Neural progenitor cell (in vitro differentiated cells): ENCODE results near the gene MUC5AC. TPM values are rescaled to one million over a fixed set of nuclear protein-coding genes. Genes with fewer than 3 reads are reported as not detected.

ENCODE experiments used
- DNase-seq: peaks from one replicate; pipeline ENCODE4 v3.0.0-alpha.2; 2016; ENCODE audit warnings: low spot score
- H2AFZ ChIP-seq: fragments of 200-600 bp; sonication (generic); replicated peaks from 2 replicates; pipeline ENCODE4 v1.6.1; 2016; ENCODE audit warnings: antibody characterized with exemption
- H3F3A ChIP-seq: fragments of 200-600 bp; sonication (generic); 2 replicates; pipeline ENCODE4 v1.6.1; 2016; ENCODE audit warnings: antibody characterized with exemption, low read depth
- H3K27ac ChIP-seq: fragments of 200-600 bp; sonication (generic); 2 replicates; pipeline ENCODE4 v1.5.1; 2016; ENCODE audit warnings: mild to moderate bottlenecking
- H3K27me3 ChIP-seq: fragments of 200-600 bp; sonication (generic); 2 replicates; pipeline ENCODE4 v1.6.1; 2016; ENCODE audit warnings: mild to moderate bottlenecking, moderate library complexity
- H3K36me3 ChIP-seq: fragments of 200-600 bp; sonication (generic); 2 replicates; pipeline ENCODE4 v1.5.1; 2016
- H3K4me1 ChIP-seq: fragments of 200-600 bp; sonication (generic); 2 replicates; pipeline ENCODE4 v1.6.1; 2016; ENCODE audit warnings: mixed run types
- H3K4me2 ChIP-seq: fragments of 200-600 bp; sonication (generic); 2 replicates; pipeline ENCODE4 v1.6.1; 2016
- H3K4me3 ChIP-seq: fragments of 200-600 bp; sonication (generic); 2 replicates; pipeline ENCODE4 v1.5.1; 2016
- H3K79me2 ChIP-seq: fragments of 200-600 bp; sonication (generic); 2 replicates; pipeline ENCODE4 v1.6.1; 2016; ENCODE audit warnings: low read depth
- H3K9ac ChIP-seq: fragments of 200-600 bp; sonication (generic); 2 replicates; pipeline ENCODE4 v1.6.1; 2016
- H3K9me3 ChIP-seq: fragments of 200-600 bp; sonication (generic); 2 replicates; pipeline ENCODE4 v1.5.1; 2016; ENCODE audit warnings: low read depth
- H4K20me1 ChIP-seq: fragments of 200-600 bp; sonication (generic); 2 replicates; pipeline ENCODE4 v1.6.1; 2016; ENCODE audit warnings: low read depth
- H3K27ac Mint-ChIP-seq: 3 replicates; pipeline ENCODE4 v1.8.0; 2021; ENCODE audit warnings: mixed read lengths
- H3K27me3 Mint-ChIP-seq: 2 replicates; pipeline ENCODE4 v1.8.0; 2022; ENCODE audit warnings: low read depth, mild to moderate bottlenecking, inconsistent platforms, moderate library complexity, mixed read lengths; ENCODE audit not compliant: insufficient read depth
- H3K36me3 Mint-ChIP-seq: 3 replicates; pipeline ENCODE4 v1.8.0; 2021; ENCODE audit warnings: mixed read lengths
- H3K4me1 Mint-ChIP-seq: 3 replicates; pipeline ENCODE4 v1.8.0; 2021; ENCODE audit warnings: mixed read lengths
- H3K4me3 Mint-ChIP-seq: 3 replicates; pipeline ENCODE4 v1.8.0; 2021; ENCODE audit warnings: mild to moderate bottlenecking, moderate library complexity, mixed read lengths
- H3K9me3 Mint-ChIP-seq: 3 replicates; pipeline ENCODE4 v1.8.0; 2020; ENCODE audit warnings: mixed read lengths
- EZH2 ChIP-seq: fragments of 200-600 bp; sonication (generic); IDR thresholded peaks from 2 replicates; pipeline ENCODE4 v1.6.1; 2017; ENCODE audit warnings: antibody characterized with exemption, mild to moderate bottlenecking, moderate library complexity
- EZH2phosphoT487 ChIP-seq: fragments of 200-600 bp; sonication (generic); IDR thresholded peaks from 2 replicates; pipeline ENCODE4 v1.6.1; 2017; ENCODE audit warnings: antibody characterized with exemption
- total RNA-seq: library from RNA; depleted of rRNA; stranded (reverse); fragments of >200 nt; gene quantifications from 2 replicates; pipeline ENCODE4 v1.2.3, GENCODE V29; 2015; ENCODE audit warnings: low replicate concordance
- TF ChIP-seq, protein P1 (sequence below): fragments of 200-600 bp; sonication (generic); IDR thresholded peaks from 2 replicates; pipeline ENCODE4 v1.5.1; 2017; ENCODE audit warnings: antibody characterized with exemption, mild to moderate bottlenecking

Gene MUC5AC
- total RNA-seq, 1 donor from 2014 or later, result not detected

DNA sequence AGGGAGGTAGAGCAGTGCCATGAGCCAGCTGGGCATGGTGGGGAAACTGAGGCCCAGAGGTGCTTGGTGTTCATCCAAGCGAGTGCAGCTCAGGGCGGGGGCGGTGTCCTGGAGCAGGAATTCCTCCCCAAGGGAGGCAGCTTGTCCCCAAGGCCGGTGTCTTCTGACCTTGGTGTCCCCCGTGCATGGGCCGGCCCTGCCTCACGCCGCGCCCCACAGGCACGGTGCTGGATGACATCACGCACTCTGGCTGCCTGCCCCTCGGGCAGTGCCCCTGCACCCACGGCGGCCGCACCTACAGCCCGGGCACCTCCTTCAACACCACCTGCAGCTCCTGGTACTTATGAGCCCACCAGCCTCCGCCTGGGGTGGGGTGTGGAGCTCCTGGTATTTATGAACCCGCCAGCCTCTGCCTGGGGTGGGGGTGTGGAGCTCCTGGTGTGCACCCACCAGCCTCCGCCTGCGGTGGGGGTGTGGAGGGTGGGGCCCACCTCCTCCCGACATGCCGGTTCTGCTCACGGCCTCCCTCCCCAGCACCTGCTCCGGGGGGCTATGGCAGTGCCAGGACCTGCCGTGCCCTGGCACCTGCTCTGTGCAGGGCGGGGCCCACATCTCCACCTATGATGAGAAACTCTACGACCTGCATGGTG is 71.8 kb downstream of the MUC5AC start:
- Mint-ChIP-seq H3K4me1 (no peaks in the 10 kb centered on the region), H3K27ac (no peak overlapping the region), H3K27me3 (peaks cover 2% of the 10 kb centered on the region), H3K9me3 (no peaks in the 10 kb centered on the region), H3K4me3 (no peak overlapping the region), H3K36me3 (no peaks in the 10 kb centered on the region)
- H3F3A ChIP-seq, result no peaks in the 10 kb centered on the region
- H3K4me1 ChIP-seq, result peaks cover 3% of the 10 kb centered on the region
- H3K9me3 ChIP-seq, result no peaks in the 10 kb centered on the region
- no peaks in the 10 kb centered on the region for H3K79me2 ChIP-seq
- no peaks in the 10 kb centered on the region for H4K20me1 ChIP-seq
- no peak for DNase-seq
- no peak overlapping the region for H3K9ac ChIP-seq
- no peak overlapping the region for H3K4me3 ChIP-seq
- no peak overlapping the region for H3K4me2 ChIP-seq
- no peaks in the 10 kb centered on the region for H3K36me3 ChIP-seq
- TF ChIP-seq EZH2phosphoT487 (no peak), EZH2 (no peak)
- TF ChIP-seq, protein P1, sequence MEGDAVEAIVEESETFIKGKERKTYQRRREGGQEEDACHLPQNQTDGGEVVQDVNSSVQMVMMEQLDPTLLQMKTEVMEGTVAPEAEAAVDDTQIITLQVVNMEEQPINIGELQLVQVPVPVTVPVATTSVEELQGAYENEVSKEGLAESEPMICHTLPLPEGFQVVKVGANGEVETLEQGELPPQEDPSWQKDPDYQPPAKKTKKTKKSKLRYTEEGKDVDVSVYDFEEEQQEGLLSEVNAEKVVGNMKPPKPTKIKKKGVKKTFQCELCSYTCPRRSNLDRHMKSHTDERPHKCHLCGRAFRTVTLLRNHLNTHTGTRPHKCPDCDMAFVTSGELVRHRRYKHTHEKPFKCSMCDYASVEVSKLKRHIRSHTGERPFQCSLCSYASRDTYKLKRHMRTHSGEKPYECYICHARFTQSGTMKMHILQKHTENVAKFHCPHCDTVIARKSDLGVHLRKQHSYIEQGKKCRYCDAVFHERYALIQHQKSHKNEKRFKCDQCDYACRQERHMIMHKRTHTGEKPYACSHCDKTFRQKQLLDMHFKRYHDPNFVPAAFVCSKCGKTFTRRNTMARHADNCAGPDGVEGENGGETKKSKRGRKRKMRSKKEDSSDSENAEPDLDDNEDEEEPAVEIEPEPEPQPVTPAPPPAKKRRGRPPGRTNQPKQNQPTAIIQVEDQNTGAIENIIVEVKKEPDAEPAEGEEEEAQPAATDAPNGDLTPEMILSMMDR, result no peak
- H2AFZ ChIP-seq, result no peak overlapping the region
- H3K27me3 ChIP-seq, result no peaks in the 10 kb centered on the region
- no peak overlapping the region for H3K27ac ChIP-seq

DNA sequence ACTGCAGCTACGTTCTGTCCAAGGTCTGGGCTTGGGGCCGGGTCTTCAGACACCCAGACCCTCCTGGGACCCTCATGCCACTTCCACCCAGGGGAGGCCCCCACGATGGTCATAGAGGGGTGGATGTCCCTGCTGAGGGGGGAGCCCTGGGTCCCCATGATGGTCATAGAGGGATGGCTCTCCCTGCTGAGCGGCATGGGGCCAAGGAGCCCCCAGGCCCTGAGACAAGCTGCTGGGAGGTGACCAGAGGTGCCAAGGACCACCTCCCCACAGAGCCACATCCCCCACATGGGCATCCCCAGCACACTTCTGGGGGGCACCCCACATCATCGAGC is 72.3 kb downstream of the MUC5AC start:
- no peaks in the 10 kb centered on the region for H3K36me3 ChIP-seq
- no peak for DNase-seq
- H3K27me3 ChIP-seq, result no peaks in the 10 kb centered on the region
- no peak overlapping the region for H3K4me2 ChIP-seq
- no peaks in the 10 kb centered on the region for H3F3A ChIP-seq
- no peaks in the 10 kb centered on the region for H3K4me1 ChIP-seq
- Mint-ChIP-seq H3K36me3 (no peaks in the 10 kb centered on the region), H3K27ac (no peak overlapping the region), H3K9me3 (no peaks in the 10 kb centered on the region), H3K4me1 (no peaks in the 10 kb centered on the region), H3K27me3 (peaks cover 2% of the 10 kb centered on the region), H3K4me3 (no peak overlapping the region)
- TF ChIP-seq EZH2phosphoT487, result no peak
- no peak for TF ChIP-seq EZH2
- TF ChIP-seq, protein P1, result no peak
- H3K27ac ChIP-seq, result no peak overlapping the region
- H3K9ac ChIP-seq, result no peak overlapping the region
- no peaks in the 10 kb centered on the region for H3K9me3 ChIP-seq
- H2AFZ ChIP-seq, result no peak overlapping the region
- H3K4me3 ChIP-seq, result no peak overlapping the region
- no peaks in the 10 kb centered on the region for H4K20me1 ChIP-seq
- no peaks in the 10 kb centered on the region for H3K79me2 ChIP-seq

DNA sequence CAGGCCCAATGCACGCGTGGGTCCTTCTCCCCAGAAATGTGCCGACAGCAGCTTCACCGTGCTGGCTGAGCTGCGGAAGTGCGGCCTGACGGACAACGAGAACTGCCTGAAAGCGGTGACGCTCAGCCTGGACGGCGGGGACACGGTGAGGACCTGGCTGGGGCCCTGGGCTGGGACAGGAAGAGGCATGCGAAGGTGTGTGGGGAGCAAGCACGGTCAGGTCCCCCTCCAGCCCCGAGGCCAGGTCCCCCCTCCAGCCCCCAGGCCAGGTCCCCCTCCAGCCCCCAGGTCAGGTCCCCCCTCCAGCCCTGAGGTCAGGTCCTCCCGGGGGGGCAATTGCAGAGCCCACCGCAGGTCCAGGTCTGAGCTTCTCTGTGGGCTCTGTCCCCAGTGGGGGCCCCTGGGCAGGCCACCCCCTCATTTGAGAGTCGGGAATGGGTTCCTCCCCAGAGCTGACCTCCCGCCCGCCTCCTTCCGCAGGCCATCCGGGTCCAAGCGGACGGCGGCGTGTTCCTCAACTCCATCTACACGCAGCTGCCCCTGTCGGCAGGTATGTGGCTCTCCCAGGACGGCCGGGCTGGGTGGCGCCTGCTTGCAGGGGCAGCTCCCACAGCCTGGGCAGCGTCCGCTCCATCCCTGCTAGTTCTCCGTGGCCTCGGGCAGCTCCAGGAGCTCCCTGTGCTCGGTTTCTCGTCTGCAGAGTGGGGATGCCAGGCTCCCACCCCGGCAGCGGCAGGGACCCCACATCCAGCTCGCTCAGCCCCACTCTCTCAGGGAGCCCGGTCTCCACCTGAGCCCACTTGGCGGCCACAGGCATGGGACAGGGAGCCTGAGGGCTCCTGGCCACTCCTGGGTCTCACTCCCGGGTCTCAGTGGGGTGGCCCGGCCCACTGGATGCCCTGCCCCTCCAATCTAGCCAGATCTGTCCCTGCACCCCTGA is 73.0 kb downstream of the MUC5AC start:
- no peaks in the 10 kb centered on the region for H3K79me2 ChIP-seq
- no peak overlapping the region for H3K4me3 ChIP-seq
- no peak overlapping the region for H3K9ac ChIP-seq
- no peaks in the 10 kb centered on the region for H3K4me1 ChIP-seq
- no peaks in the 10 kb centered on the region for H4K20me1 ChIP-seq
- TF ChIP-seq, protein P1, result no peak
- TF ChIP-seq EZH2 (no peak), EZH2phosphoT487 (no peak)
- no peak overlapping the region for H3K27ac ChIP-seq
- H3K27me3 ChIP-seq, result no peaks in the 10 kb centered on the region
- H3K36me3 Mint-ChIP-seq, result no peaks in the 10 kb centered on the region
- H3K9me3 Mint-ChIP-seq, result no peaks in the 10 kb centered on the region
- no peaks in the 10 kb centered on the region for H3K9me3 ChIP-seq
- no peak overlapping the region for H3K4me2 ChIP-seq
- H3F3A ChIP-seq, result no peaks in the 10 kb centered on the region
- DNase-seq, result no peak
- H2AFZ ChIP-seq, result no peak overlapping the region
- H3K4me1 Mint-ChIP-seq, result peaks cover 2% of the 10 kb centered on the region
- H3K27me3 Mint-ChIP-seq, result peaks cover 2% of the 10 kb centered on the region
- no peak overlapping the region for H3K27ac Mint-ChIP-seq
- H3K36me3 ChIP-seq, result no peaks in the 10 kb centered on the region
- no peak overlapping the region for H3K4me3 Mint-ChIP-seq
